DMS53 (cell line): ENCODE results near the gene COL8A1.

Experiments used
- DNase-seq: peaks from one replicate; lab custom pipeline; 2025; lab: John Stamatoyannopoulos, UW

Gene COL8A1

GRCh38 chr3:99845331-99845730, 206.9 kb downstream of the COL8A1 start:
- DNase-seq: no peak

GRCh38 chr3:99845999-99846398, 207.6 kb downstream of the COL8A1 start:
- no peak for DNase-seq

GRCh38 chr3:99846477-99847160, 208.2 kb downstream of the COL8A1 start:
- peak; percentile 9 for DNase-seq

GRCh38 chr3:99848433-99848832, 210.0 kb downstream of the COL8A1 start:
- no peak for DNase-seq
